GM21515 (cell line): ENCODE results near the gene ACTL6A.

Source experiments
- ATAC-seq: cut with Tn5 transposase; IDR thresholded peaks from one replicate; pipeline ENCODE4 v1.9.1; 2021; ENCODE audit not compliant: unreplicated experiment

The ACTL6A gene

DNA sequence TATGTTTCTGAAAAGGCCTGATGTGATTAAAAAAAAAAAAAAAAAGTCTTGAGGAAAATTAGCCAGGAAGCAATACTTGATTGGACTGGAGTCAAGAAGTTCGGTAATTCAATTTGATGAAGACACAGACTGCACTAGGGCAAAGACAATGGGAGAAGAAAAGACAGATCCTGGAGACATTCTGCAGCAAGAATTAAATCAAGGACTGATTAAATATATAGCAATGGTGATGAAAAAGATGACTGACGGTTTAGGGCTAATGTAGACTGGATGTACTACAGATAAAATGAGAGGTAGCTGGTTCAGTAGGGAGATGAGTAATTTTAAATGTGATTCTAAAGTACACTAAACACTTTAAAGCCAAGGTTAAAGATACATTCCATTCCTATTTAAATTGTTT, 27.9 kb downstream of the ACTL6A start:
- ATAC-seq, result no peak

DNA sequence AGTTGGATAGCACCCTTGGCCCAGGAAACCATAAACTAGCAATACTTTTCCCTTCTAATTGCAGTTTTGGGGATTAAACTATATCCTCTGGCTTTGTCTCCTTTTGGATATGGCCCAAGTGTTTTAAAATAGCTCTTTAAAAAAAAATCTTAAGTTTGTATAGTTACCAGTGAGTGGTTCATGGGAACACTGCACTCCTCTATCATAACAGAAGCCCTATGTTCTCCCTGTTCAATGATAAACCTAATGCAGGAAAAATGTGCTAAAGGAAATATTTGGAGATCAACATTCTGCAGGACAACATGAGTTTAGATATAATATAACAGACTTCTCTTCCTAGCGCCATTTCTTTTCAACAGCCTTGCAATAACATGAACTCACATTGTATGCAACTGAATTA, 28.6 kb downstream of the ACTL6A start:
- ATAC-seq, result no peak

DNA sequence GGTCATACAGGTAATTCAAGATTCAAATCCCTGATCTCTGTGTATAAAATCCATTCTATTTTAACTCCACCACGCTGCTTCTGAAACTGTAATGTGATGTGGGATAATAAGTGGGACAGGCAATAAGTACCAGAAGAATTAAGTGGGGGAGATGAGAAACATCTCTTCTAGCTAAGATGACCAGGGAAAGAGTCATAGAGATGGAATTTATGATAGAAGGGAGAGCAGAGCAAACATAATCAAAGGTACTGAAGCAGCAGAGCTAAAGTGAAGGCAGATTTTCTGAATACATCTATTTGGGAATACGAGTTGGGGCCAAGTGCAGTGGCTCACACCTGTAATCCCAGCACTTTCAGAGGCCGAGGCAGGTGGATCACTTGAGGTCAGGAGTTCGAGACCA, 36.8 kb downstream of the ACTL6A start:
- ATAC-seq, result no peak

DNA sequence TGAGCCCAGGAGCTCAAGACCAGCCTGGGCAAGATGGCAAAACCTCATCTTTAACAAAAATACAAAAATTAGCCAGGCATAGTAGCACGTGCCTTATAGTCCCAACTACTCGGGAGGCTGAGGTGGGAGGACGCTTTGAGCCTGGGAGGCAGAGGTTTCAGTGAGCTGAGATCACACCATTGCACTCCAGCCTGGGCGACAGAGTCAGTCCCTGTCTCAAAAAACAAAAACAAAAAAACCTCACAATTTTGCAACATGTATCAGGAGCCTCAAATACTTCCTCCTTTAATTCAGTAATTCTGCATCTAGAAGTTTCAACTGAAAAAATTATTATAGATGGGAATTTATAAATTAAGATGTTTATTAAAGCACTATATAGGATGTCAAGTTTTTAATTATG, 40.6 kb downstream of the ACTL6A start:
- no peak for ATAC-seq

DNA sequence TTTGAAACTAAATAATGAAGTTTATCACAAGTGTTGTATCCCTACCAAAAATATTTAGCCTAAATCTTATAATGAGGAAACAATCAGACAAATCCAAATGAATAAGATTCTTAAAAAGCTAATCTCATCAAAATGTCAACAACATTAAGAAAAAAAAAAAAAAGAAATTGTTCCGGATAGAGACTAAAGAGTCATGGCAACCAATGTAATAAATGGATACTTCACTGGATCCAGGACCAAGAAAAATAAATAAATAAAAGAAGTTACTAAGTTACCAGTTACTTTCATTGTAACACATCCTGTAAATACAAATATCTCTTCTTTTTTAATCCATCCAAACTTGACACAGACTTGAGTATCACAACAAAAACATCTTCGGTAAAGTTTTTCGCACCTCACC, 41.1 kb downstream of the ACTL6A start:
- ATAC-seq, result no peak

DNA sequence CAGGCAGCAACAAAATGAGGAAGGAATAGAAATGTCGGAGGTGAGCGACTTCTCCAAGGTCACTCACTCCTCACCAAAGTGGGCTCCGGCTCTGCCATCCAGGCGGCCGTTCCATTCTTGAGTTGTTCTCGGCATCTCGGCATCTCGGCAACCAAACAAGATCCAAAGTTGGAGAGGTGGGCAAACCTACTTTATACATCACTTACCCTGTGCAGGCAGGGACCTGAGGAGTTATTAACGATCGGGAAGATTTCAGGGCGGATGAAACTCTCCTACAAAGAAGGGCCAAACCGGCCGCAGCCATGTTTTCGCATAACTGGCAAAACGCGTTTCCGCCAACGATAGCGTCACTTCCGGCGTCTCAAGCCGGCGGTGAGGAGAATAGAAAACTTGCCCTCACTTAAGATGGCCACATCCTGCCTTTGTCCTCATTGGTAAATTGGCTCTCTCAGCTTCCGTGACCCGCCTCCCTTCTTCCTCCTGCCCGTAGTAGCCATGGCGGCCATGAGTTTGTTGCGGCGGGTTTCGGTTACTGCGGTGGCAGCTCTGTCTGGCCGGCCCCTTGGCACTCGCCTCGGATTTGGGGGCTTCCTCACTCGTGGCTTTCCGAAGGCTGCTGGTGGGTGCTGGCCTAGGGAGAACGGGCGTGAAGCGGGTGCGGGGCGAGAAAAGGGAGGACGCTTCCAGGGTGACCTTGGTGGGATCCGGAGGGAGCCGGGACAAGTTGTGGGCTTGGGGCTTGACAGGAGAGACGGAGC, 41.8 kb downstream of the ACTL6A start, which contains the start of the genes MRPL47 and NDUFB5:
TSS of gene MRPL47 (minus strand) at position 318 of the 758 bp plus-strand sequence. CDS start at position 304, 14 bp downstream.
TSS of gene NDUFB5 (plus strand) at position 474 of the 758 bp plus-strand sequence. CDS start at position 496, 22 bp downstream.
- ATAC-seq, result peak; percentile 97

DNA sequence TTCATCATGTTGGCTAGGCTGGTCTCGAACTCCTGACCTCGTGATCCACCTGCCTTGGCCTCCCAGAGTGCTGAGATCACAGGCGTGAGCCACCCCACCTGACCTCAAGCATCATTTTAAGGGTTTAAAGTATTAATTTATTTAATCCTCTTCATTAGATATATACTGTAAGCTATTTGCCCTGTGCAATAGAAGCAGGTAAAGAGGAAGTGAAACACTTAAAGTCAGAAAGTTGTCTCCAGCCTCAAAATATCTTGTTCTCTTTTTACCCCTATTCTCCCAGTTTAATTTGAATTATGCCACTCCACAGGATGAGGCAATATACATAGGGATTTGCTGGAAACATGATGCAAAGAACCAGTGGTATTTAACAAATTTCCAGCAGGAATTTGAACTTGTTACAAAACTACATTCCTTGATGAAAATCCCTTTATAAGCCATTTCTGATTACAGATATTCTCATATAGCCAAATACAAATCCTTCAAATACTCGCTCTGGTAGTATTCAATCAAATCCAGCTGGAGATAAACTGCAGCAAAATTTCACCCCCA, 43.9 kb downstream of the ACTL6A start:
- ATAC-seq, result no peak

DNA sequence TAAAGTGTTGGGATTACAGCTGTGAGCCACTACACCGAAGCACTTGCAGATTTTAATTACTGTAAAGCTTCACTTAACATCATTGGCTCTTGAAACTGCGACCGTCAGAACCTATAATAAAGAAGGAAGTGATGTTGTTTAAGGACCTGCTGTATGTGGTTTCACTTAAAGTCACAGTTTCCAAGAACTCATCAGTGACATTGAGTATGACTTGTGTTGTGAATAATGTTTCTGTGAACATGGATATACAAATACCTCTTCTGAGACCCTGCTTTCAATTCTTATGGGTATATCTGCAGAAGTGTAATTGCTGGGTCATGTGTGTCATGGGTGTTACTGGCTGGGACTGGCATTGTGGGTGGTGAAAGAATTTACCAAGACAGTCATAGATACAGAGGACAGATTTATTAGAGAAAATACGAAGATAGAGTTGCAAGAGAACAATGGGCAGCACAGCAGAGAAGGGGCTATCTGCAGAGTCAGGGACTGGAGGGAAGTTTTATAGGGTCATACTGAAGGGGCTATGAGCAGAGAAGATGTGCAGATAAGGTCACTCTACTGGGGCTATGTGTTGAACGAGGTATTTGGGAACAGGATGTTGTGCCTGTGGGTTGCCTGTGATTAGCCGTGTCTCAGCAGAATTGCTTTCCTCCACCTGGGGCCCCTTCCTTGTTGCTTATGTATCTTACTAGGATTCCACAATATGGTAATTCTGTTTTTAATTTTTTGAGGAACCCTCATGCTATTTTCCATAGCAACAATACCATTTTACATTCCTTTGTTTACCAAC, 46.4 kb downstream of the ACTL6A start:
- peak; percentile 51 for ATAC-seq

DNA sequence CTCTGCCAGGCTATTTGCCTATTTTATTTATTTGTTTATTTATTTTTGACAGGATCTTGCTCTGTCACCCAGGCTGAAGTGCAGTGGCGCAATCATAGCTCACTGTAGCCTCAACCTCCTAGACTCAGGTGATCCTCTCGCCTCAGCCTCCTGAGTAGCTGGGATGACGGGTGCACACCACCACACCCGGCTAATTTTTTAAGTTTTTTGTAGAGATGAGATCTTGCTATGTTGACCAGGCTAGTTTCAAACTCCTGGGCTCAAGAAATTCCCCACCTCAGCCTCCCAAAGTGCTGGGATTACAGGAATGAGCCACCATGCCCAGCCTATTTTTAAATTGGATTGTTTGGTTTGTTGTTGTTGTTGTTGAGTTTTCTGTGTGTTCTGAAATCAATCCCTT, 47.3 kb downstream of the ACTL6A start:
- no peak for ATAC-seq

DNA sequence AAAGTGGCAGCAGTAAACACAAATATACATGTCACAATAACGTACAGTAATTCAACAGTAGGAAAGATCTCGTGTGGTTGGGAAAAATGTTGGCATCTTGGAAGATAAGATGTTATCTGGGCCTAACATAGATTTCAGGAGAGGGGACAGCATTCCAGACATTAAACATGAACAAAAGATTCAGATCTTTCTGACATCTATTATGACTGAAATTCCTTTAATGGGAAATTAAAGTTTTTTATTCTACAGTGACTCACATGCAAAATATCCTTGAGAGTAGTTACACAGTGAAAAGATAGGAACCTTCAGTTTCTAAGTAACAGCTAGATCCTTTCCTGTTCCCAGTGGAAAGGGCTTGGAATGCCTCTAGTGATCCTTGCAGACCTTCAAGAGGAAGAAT, 51.1 kb downstream of the ACTL6A start:
- ATAC-seq, result no peak

DNA sequence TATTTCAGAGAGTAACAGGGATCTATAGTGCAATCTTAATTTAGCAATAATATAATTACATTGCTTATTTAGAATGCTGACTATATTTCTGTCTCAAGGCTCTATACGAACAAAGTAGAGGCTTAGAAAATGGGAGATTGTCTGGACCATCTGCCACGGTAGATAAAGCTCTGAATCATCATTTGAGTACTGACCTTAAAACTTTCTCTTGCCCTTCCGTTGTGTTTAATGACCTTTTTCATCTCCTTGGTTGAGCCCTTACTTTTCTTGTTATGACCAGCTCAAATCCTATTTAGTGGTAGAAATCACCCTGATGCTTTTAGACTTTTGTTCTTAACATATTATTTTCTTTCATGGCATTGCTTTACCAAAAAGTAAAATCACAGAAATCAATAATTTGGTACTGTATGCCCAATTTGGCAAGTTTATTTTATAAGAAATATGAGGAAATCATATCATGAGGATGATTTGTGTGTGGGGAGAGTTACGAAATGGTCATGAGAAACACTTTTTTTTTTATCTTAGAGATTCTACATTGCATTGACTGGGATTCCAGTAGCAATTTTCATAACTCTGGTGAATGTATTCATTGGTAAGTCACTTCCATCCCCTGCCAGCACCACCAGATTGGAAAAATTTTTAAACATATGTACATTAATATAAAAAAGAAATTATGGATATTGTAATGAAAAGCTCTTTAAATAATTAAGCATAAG, 52.9 kb downstream of the ACTL6A start:
- ATAC-seq, result no peak

DNA sequence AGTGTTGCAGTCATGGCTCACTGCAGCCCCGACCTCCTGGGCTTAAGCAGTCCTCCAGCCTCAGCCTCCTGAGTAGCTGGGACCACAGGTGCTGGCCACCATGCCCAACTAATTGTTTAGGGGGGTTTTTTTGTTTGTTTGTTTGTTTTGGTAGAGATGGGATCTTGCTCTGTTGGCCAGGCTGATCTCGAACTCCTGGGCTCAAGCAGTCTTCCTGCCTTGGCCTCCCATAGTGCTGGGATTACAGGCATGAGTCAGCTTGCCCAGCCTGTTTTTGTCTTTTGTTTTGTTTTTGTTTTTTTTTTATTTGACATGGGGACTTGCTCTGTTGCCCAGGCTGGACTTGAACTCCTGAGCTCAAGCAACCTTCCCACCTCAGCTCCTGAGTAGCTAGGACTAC, 59.3 kb downstream of the ACTL6A start:
- no peak for ATAC-seq

DNA sequence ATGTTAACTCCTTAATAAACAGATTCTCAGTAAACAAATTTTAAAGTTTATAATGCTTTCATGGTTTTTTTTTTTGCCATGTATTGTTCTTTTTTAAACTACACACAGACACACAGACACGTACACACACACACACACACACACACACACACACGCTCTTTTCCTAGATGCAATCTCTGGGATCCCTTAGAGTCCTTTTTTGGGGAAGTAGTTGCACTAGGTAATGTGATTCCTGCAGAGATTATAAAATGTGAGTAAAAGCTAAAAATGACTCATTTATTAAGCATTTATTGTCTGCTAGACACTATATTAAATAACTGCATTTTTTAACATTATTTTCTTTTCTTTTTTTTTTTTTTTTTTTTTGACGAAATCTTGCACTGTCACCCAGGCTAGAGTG, 61.7 kb downstream of the ACTL6A start:
- no peak for ATAC-seq

DNA sequence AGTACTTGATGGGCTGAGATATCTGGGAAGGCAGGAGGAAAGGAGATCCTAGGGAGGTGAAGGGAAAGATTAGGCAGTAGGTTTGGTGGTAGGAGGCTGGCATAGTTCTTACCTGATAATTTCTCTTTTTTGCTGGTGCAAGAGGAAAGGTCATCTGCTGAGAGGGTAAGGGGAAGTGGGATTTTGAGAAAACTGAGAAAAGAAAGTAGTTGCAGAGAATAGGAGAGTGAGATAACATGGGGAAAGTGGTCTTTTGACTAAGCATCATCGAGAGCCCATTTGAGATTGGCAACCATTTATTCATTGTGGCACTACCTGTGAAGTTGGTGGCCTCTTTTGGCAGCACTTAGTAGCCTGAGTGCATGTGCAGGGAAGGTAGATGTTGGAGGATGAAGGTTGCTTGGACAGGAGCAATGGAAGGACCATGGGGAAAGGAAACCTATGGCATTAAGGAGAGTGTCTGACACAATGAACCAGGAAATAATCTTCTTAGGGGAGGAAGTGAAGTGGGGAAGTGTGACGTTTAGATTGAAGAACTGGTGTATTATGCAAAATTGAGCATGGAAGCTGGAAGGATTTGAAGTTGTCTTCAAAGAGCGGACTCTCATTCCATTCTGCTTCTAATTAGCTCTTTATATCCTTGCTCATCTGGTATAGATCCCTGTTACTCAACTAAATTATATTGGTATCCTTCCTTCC, 68.2 kb downstream of the ACTL6A start:
- ATAC-seq, result no peak
